Measurements from ENCODE around the gene EXOC4. TPM values are rescaled to one million over a fixed set of nuclear protein-coding genes. Genes with fewer than 3 reads are reported as not detected.

Gene EXOC4
- total and polyA plus RNA-seq, 2 of the 8 experiments (the other 6 are each of a cell fraction or from before 2014, with no cell fraction given), result 27.0 to 67.3 TPM

DNA sequence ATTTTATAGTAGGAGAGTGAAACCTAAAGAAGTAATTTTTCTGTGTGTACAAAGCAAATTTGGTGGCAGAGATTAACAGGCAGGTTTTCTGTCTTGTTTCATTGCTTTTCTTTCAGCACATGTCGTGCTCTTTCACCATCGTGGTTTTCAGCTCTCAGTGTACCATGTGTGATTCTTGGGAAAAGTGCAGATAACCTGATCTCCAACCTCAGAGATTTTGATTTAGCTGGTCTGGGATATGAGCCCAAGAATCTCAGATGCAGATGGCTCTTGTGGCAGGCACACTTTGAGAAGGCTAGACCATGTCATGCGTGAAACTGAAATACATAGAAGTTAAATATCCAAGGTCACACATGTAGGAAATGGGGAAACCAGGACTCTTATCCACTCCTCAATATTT is 317.4 kb downstream of the EXOC4 start (continued):
- no peak for TF ChIP-seq KDM5A (IDR thresholded peaks at IDR 0.05; ENCODE audit: low read length)

DNA sequence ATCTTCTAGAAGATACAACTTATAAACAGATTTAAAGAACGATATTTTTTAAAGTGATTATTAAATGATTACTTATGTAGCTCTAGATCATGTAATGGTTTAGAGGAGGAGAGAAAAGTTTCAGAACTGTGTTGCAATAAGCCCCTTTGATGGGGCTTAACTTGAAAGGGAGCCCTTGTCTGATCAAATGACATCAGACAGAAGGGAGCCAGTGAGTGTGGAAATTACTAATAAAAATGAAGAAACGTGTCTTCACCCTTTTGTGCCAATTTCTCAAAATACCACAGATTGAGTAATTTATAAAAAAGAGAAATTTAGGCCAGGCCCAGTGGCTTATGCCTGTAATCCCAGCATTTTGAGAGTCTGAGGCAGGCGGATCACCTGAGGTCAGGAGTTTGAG is 318.2 kb downstream of the EXOC4 start:
- Histone ChIP-seq H3K23me2 (ENCODE audit: low read depth, low read length) (no peaks in the 10 kb centered on the region), H3K36me3 (ENCODE audit: control insufficient read depth in 2 of 4, insufficient read depth in 4 of 4, low read length in 3 of 4) (no peaks in the 10 kb centered on the region), H3K27ac (ENCODE audit: low read depth, low read length) (no peak overlapping the region), H3K4me1 (replicated peaks in 1 of 4; ENCODE audit: control insufficient read depth in 3 of 4, insufficient read depth in 4 of 4, low read length in 3 of 4) (no peaks in the 10 kb centered on the region), H3K56ac (replicated peaks; ENCODE audit: insufficient read length, low read depth, low read length) (no peak overlapping the region), H2BK15ac (ENCODE audit: low read length) (no peak overlapping the region), H2BK12ac (ENCODE audit: low read depth, low read length) (no peak overlapping the region), H3K4me3 (ENCODE audit: extremely low read depth in 1 of 4, insufficient read depth in 2 of 4, low read depth in 3 of 4, low read length in 4 of 4) (no peak overlapping the region), H3K18ac (ENCODE audit: extremely low read depth, low read length) (no peak overlapping the region), H3K9me3 (ENCODE audit: insufficient read depth in 2 of 2, low read depth in 1 of 2, low read length in 1 of 2) (no peaks in the 10 kb centered on the region), H3K9ac (replicated peaks in 1 of 4; ENCODE audit: extremely low read depth in 1 of 4, low read depth in 3 of 4, low read length in 3 of 4) (no peak overlapping the region), H4K5ac (ENCODE audit: insufficient read length, low read depth, low read length) (no peak overlapping the region), H4K91ac (replicated peaks; ENCODE audit: insufficient read length, low read length) (no peak overlapping the region), H3K4ac (replicated peaks; ENCODE audit: insufficient read length, low read depth, low read length) (no peak overlapping the region), H4K20me1 (replicated peaks in 1 of 2; ENCODE audit: control insufficient read depth in 1 of 2, insufficient read depth in 2 of 2, low read length in 2 of 2) (no peaks in the 10 kb centered on the region), H3K4me2 (ENCODE audit: insufficient read depth in 1 of 2, low read depth in 2 of 2, low read length in 2 of 2) (no peak overlapping the region), H3K27me3 (replicated peaks in 1 of 4; ENCODE audit: control insufficient read depth in 3 of 4, extremely low read depth in 1 of 4, insufficient read depth in 3 of 4, low read length in 3 of 4) (no peaks in the 10 kb centered on the region), H3K23ac (ENCODE audit: insufficient read length) (no peak overlapping the region), H2BK20ac (ENCODE audit: low read length) (no peak overlapping the region), H2BK5ac (ENCODE audit: low read depth, low read length) (no peak overlapping the region), H3K79me2 (ENCODE audit: control insufficient read depth in 1 of 2, insufficient read depth in 2 of 2, low read length in 2 of 2) (no peaks in the 10 kb centered on the region), H2AFZ (ENCODE audit: low read length) (no peak overlapping the region), H3K14ac (ENCODE audit: insufficient read length) (no peak overlapping the region), H2AK5ac (ENCODE audit: low read depth, low read length) (no peak overlapping the region), H2BK120ac (replicated peaks; ENCODE audit: low read depth, low read length) (no peak overlapping the region), H4K8ac (ENCODE audit: extremely low read depth, insufficient read depth, low read length) (no peak overlapping the region), H3K79me1 (ENCODE audit: low read depth, low read length) (no peaks in the 10 kb centered on the region; the same call in 1 of the 2 replicates)
- CTCF ChIA-PET (ENCODE audit: partially characterized antibody), result no interaction called here
- no peak for TF ChIP-seq SP4 (IDR thresholded peaks at IDR 0.05; ENCODE audit: low read length)
- TF ChIP-seq CEBPB (IDR thresholded peaks at IDR 0.05; ENCODE audit: low read depth, low read length), result 0 out of 2 replicates have a peak, but pooled peaks have one; percentile 12
- POLR2A ChIA-PET (ENCODE audit: partially characterized antibody), result no interaction called here
- WGBS, 2 experiments (ENCODE audit: extremely low coverage in 1 of 2, insufficient coverage in 1 of 2, insufficient read length in 1 of 2, insufficient replicate concordance in 2 of 2, low coverage in 1 of 2, low lambda C conversion rate in 2 of 2, missing lambda C conversion rate in 1 of 2), result 86% methylated on average over 3 of the region's 3 CpGs; no CpG with 5 or more reads in 1 of the 2 experiments
- FAIRE-seq, result no peak
- DNase-seq (ENCODE audit: low read depth in 1 of 2, low spot score in 2 of 2), result no peak
